GM23338 (cell line): ENCODE results near the gene LY6G6D. TPM values are rescaled to one million over a fixed set of nuclear protein-coding genes. Genes with fewer than 3 reads are reported as not detected.

Experiments used
- ATAC-seq: fragments of 200-7000 bp; cut with Tn5 transposase; 3 replicates; pipeline ENCODE4 v1.9.1; 2020
- DNase-seq: peaks from one replicate; pipeline ENCODE4 v3.0.0-alpha.2; 2015; ENCODE audit warnings: low spot score
- H2AFZ ChIP-seq: fragments of 200-600 bp; sonication (generic); 2 replicates; pipeline ENCODE4 v1.8.0; 2016; ENCODE audit warnings: antibody characterized with exemption, mild to moderate bottlenecking, moderate library complexity
- H3F3A ChIP-seq: fragments of 200-600 bp; sonication (generic); replicated peaks from 2 replicates; pipeline ENCODE4 v1.8.0; 2017; ENCODE audit warnings: antibody characterized with exemption, mixed run types, low read depth
- H3K27ac ChIP-seq: fragments of 200-600 bp; sonication (generic); 2 replicates; pipeline ENCODE4 v1.6.1; 2016; ENCODE audit warnings: low read depth
- H3K27me3 ChIP-seq: fragments of 200-600 bp; sonication (generic); 2 replicates; pipeline ENCODE4 v1.8.0; 2016; ENCODE audit warnings: mild to moderate bottlenecking, mixed run types, moderate library complexity; ENCODE audit not compliant: insufficient read depth
- H3K36me3 ChIP-seq: fragments of 200-600 bp; sonication (generic); 2 replicates; pipeline ENCODE4 v1.8.0; 2016; ENCODE audit warnings: mild to moderate bottlenecking; ENCODE audit not compliant: insufficient read depth
- H3K4me1 ChIP-seq: fragments of 200-600 bp; sonication (generic); 2 replicates; pipeline ENCODE4 v1.8.0; 2016; ENCODE audit warnings: mild to moderate bottlenecking, moderate library complexity; ENCODE audit not compliant: insufficient read depth
- H3K4me2 ChIP-seq: fragments of 200-600 bp; sonication (generic); 2 replicates; pipeline ENCODE4 v1.7.1; 2017; ENCODE audit warnings: mixed run types
- H3K4me3 ChIP-seq: fragments of 200-600 bp; sonication (generic); 2 replicates; pipeline ENCODE4 v1.6.1; 2016; ENCODE audit warnings: mixed run types
- H3K79me2 ChIP-seq: fragments of 200-600 bp; sonication (generic); replicated peaks from 2 replicates; pipeline ENCODE4 v1.8.0; 2017; ENCODE audit warnings: mild to moderate bottlenecking; ENCODE audit not compliant: insufficient read depth
- H3K9me2 ChIP-seq: fragments of 200-600 bp; sonication (generic); 2 replicates; pipeline ENCODE4 v1.8.0; 2017; ENCODE audit not compliant: insufficient read depth
- H4K20me1 ChIP-seq: fragments of 200-600 bp; sonication (generic); replicated peaks from 2 replicates; pipeline ENCODE4 v1.8.0; 2017; ENCODE audit warnings: mild to moderate bottlenecking; ENCODE audit not compliant: insufficient read depth
- H3K27ac Mint-ChIP-seq: 2 replicates; pipeline ENCODE4 v1.8.0; 2020; ENCODE audit warnings: inconsistent platforms, mild to moderate bottlenecking, moderate library complexity, mixed read lengths
- H3K27me3 Mint-ChIP-seq: 3 replicates; pipeline ENCODE4 v1.8.0; 2022; ENCODE audit warnings: low read depth, mild to moderate bottlenecking, moderate library complexity, mixed read lengths, inconsistent platforms; ENCODE audit not compliant: insufficient read depth, poor library complexity
- H3K36me3 Mint-ChIP-seq: 3 replicates; pipeline ENCODE4 v1.8.0; 2021; ENCODE audit warnings: low read depth, mild to moderate bottlenecking, inconsistent platforms, moderate library complexity, mixed read lengths
- H3K4me1 Mint-ChIP-seq: 3 replicates; pipeline ENCODE4 v1.8.0; 2020; ENCODE audit warnings: mild to moderate bottlenecking, inconsistent platforms, mixed read lengths
- H3K4me3 Mint-ChIP-seq: 3 replicates; pipeline ENCODE4 v1.8.0; 2021; ENCODE audit warnings: moderate library complexity, mild to moderate bottlenecking, inconsistent platforms, mixed read lengths
- H3K9me3 Mint-ChIP-seq: 3 replicates; pipeline ENCODE4 v1.8.0; 2020; ENCODE audit warnings: moderate library complexity, mild to moderate bottlenecking, inconsistent platforms, mixed read lengths
- CREB1 ChIP-seq: fragments of 250-450 bp; sonication (Bioruptor Pico); IDR thresholded peaks from 2 replicates; pipeline ENCODE4 v1.5.0; 2020; ENCODE audit warnings: low read depth, mild to moderate bottlenecking, moderate library complexity
- CTCF ChIP-seq, 2 experiments: fragments of 200-600 bp in 1 of 2; sonication (generic) in 1 of 2; conservative IDR thresholded peaks; 2 replicates each; pipeline versions ENCODE4 v1.5.1 to v1.6.1; 2016 to 2017; ENCODE audit warnings: antibody characterized with exemption in 2 of 2, low read depth in 2 of 2, mild to moderate bottlenecking in 2 of 2, moderate library complexity in 1 of 2
- ETS1 ChIP-seq: IDR thresholded peaks from 2 replicates; pipeline ENCODE4 v1.6.1; 2016; ENCODE audit warnings: antibody characterized with exemption
- EZH2 ChIP-seq: fragments of 200-600 bp; sonication (generic); IDR thresholded peaks from one replicate; pipeline ENCODE4 v1.8.0; 2017; ENCODE audit warnings: antibody characterized with exemption, mild to moderate bottlenecking, low read depth; ENCODE audit not compliant: unreplicated experiment
- EZH2phosphoT487 ChIP-seq: fragments of 200-600 bp; sonication (generic); IDR thresholded peaks from one replicate; pipeline ENCODE4 v1.8.1; 2018; ENCODE audit warnings: antibody characterized with exemption; ENCODE audit not compliant: unreplicated experiment
- JUNB ChIP-seq: IDR thresholded peaks from one replicate; pipeline ENCODE4 v1.6.1; 2016; ENCODE audit warnings: antibody characterized with exemption; ENCODE audit not compliant: unreplicated experiment
- NANOG ChIP-seq: IDR thresholded peaks from 2 replicates; pipeline ENCODE4 v1.6.1; 2016; ENCODE audit warnings: antibody characterized with exemption, borderline replicate concordance
- POLR2AphosphoS5 ChIP-seq: IDR thresholded peaks from 2 replicates; pipeline ENCODE4 v1.6.1; 2016; ENCODE audit warnings: antibody characterized with exemption, low read depth
- STAT1 ChIP-seq: IDR thresholded peaks from one replicate; pipeline ENCODE4 v1.6.1; 2016; ENCODE audit warnings: antibody characterized with exemption; ENCODE audit not compliant: unreplicated experiment
- ZNF114 ChIP-seq: fragments of 250-450 bp; sonication (Bioruptor Pico); IDR thresholded peaks from 2 replicates; pipeline ENCODE4 v1.5.0; 2020; ENCODE audit warnings: mild to moderate bottlenecking, moderate library complexity
- ZNF331 ChIP-seq: fragments of 250-450 bp; sonication (Bioruptor Pico); IDR thresholded peaks from 2 replicates; pipeline ENCODE4 v1.5.0; 2020; ENCODE audit warnings: low read depth, mild to moderate bottlenecking, moderate library complexity
- polyA plus RNA-seq: library from polyadenylated mRNA; unstranded; fragments of >200 nt; fragmentation: Nextera tagmentation; extraction: Ambion mirVana; gene quantifications from 2 replicates; pipeline ENCODE4 v1.2.1, GENCODE V29; 2016
- total RNA-seq: library from RNA; depleted of rRNA; stranded (reverse); fragments of >200 nt; shearing (Covaris generic); gene quantifications from 2 replicates; pipeline ENCODE4 v1.2.3, GENCODE V29; 2014
- TF ChIP-seq, protein P1 (sequence below): IDR thresholded peaks from one replicate; pipeline ENCODE4 v1.6.1; 2018; ENCODE audit warnings: antibody characterized with exemption; ENCODE audit not compliant: unreplicated experiment
- TF ChIP-seq, protein P2 (sequence below): fragments of 250-450 bp; sonication (Bioruptor Pico); IDR thresholded peaks from 2 replicates; pipeline ENCODE4 v1.5.0; 2020; ENCODE audit warnings: mild to moderate bottlenecking, moderate library complexity

The LY6G6D gene
- total and polyA plus RNA-seq, 2 experiments from 2014 or later: not detected

DNA sequence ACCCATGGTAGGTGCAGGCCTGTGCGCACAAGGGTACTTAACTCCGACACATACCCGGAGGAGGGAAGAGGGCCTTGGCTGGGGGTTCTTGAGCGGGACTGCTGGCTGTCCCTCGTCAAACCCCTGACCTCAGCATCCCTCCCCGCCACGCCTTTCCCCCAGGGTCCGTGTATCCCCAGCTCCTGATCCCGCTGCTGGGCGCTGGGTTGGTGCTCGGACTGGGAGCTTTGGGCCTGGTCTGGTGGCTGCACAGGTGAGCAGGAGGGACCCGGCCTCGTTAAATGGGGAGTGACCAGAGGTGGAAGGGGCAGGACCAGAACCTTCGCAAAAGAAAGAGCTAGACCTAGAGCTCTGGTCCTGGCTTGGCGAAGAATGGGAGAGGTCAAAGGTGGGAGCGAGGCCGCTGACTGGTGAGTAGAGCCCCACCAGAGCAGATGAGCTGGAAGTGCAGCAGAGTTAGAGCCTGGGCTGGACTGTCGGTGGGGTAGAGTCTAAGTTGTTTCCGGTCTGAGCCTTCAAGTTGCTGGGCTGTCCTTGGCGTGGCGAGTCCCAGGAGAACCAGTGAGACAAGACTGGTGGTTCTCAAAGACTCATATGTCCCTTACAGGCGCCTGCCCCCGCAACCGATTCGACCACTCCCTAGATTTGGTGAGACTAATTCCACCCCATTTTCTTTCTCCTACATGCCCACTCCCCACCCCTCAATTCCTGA, 9.0 kb downstream of the LY6G6D start:
- no peak overlapping the region for H3K4me2 ChIP-seq
- peaks cover 8% of the 10 kb centered on the region; the same call in 1 of the 2 replicates for H3K27me3 ChIP-seq
- no peaks in the 10 kb centered on the region for H3F3A ChIP-seq
- ATAC-seq (no peak), DNase-seq (no peak)
- no peaks in the 10 kb centered on the region for H3K36me3 ChIP-seq
- Mint-ChIP-seq H3K9me3 (no peaks in the 10 kb centered on the region; the same call in 2 of the 3 replicates), H3K4me1 (peaks cover 9% of the 10 kb centered on the region; the same call in 1 of the 3 replicates), H3K27me3 (peaks cover 21% of the 10 kb centered on the region), H3K27ac (no peak overlapping the region), H3K4me3 (no peak overlapping the region), H3K36me3 (peaks cover 22% of the 10 kb centered on the region)
- no peak for TF ChIP-seq NANOG
- TF ChIP-seq ZNF114 (CRISPR knock-in tag): no peak
- no peak for TF ChIP-seq STAT1
- no peak for TF ChIP-seq JUNB
- no peak for TF ChIP-seq ETS1
- TF ChIP-seq, protein P1, sequence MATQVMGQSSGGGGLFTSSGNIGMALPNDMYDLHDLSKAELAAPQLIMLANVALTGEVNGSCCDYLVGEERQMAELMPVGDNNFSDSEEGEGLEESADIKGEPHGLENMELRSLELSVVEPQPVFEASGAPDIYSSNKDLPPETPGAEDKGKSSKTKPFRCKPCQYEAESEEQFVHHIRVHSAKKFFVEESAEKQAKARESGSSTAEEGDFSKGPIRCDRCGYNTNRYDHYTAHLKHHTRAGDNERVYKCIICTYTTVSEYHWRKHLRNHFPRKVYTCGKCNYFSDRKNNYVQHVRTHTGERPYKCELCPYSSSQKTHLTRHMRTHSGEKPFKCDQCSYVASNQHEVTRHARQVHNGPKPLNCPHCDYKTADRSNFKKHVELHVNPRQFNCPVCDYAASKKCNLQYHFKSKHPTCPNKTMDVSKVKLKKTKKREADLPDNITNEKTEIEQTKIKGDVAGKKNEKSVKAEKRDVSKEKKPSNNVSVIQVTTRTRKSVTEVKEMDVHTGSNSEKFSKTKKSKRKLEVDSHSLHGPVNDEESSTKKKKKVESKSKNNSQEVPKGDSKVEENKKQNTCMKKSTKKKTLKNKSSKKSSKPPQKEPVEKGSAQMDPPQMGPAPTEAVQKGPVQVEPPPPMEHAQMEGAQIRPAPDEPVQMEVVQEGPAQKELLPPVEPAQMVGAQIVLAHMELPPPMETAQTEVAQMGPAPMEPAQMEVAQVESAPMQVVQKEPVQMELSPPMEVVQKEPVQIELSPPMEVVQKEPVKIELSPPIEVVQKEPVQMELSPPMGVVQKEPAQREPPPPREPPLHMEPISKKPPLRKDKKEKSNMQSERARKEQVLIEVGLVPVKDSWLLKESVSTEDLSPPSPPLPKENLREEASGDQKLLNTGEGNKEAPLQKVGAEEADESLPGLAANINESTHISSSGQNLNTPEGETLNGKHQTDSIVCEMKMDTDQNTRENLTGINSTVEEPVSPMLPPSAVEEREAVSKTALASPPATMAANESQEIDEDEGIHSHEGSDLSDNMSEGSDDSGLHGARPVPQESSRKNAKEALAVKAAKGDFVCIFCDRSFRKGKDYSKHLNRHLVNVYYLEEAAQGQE: no peak
- TF ChIP-seq CTCF (conservative IDR thresholded peaks at IDR 0.05; ENCODE audit: low read depth in 2 of 2): no peak
- no peak for TF ChIP-seq ZNF331 (CRISPR knock-in tag)
- TF ChIP-seq EZH2phosphoT487: no peak
- no peak for TF ChIP-seq CREB1
- no peak for TF ChIP-seq POLR2AphosphoS5
- TF ChIP-seq, protein P2, sequence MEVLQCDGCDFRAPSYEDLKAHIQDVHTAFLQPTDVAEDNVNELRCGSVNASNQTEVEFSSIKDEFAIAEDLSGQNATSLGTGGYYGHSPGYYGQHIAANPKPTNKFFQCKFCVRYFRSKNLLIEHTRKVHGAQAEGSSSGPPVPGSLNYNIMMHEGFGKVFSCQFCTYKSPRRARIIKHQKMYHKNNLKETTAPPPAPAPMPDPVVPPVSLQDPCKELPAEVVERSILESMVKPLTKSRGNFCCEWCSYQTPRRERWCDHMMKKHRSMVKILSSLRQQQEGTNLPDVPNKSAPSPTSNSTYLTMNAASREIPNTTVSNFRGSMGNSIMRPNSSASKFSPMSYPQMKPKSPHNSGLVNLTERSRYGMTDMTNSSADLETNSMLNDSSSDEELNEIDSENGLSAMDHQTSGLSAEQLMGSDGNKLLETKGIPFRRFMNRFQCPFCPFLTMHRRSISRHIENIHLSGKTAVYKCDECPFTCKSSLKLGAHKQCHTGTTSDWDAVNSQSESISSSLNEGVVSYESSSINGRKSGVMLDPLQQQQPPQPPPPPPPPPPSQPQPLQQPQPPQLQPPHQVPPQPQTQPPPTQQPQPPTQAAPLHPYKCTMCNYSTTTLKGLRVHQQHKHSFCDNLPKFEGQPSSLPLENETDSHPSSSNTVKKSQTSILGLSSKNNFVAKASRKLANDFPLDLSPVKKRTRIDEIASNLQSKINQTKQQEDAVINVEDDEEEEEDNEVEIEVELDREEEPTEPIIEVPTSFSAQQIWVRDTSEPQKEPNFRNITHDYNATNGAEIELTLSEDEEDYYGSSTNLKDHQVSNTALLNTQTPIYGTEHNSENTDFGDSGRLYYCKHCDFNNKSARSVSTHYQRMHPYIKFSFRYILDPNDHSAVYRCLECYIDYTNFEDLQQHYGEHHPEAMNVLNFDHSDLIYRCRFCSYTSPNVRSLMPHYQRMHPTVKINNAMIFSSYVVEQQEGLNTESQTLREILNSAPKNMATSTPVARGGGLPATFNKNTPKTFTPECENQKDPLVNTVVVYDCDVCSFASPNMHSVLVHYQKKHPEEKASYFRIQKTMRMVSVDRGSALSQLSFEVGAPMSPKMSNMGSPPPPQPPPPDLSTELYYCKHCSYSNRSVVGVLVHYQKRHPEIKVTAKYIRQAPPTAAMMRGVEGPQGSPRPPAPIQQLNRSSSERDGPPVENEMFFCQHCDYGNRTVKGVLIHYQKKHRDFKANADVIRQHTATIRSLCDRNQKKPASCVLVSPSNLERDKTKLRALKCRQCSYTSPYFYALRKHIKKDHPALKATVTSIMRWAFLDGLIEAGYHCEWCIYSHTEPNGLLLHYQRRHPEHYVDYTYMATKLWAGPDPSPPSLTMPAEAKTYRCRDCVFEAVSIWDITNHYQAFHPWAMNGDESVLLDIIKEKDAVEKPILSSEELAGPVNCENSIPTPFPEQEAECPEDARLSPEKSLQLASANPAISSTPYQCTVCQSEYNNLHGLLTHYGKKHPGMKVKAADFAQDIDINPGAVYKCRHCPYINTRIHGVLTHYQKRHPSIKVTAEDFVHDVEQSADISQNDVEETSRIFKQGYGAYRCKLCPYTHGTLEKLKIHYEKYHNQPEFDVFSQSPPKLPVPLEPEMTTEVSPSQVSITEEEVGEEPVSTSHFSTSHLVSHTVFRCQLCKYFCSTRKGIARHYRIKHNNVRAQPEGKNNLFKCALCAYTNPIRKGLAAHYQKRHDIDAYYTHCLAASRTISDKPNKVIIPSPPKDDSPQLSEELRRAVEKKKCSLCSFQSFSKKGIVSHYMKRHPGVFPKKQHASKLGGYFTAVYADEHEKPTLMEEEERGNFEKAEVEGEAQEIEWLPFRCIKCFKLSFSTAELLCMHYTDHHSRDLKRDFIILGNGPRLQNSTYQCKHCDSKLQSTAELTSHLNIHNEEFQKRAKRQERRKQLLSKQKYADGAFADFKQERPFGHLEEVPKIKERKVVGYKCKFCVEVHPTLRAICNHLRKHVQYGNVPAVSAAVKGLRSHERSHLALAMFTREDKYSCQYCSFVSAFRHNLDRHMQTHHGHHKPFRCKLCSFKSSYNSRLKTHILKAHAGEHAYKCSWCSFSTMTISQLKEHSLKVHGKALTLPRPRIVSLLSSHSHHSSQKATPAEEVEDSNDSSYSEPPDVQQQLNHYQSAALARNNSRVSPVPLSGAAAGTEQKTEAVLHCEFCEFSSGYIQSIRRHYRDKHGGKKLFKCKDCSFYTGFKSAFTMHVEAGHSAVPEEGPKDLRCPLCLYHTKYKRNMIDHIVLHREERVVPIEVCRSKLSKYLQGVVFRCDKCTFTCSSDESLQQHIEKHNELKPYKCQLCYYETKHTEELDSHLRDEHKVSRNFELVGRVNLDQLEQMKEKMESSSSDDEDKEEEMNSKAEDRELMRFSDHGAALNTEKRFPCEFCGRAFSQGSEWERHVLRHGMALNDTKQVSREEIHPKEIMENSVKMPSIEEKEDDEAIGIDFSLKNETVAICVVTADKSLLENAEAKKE (CRISPR knock-in tag): no peak
- TF ChIP-seq EZH2: no peak
- H3K4me3 ChIP-seq: no peak overlapping the region
- H3K79me2 ChIP-seq: no peaks in the 10 kb centered on the region
- peaks cover 4% of the 10 kb centered on the region; the same call in 1 of the 2 replicates for H3K4me1 ChIP-seq
- H3K9me2 ChIP-seq: no peaks in the 10 kb centered on the region
- H3K27ac ChIP-seq: no peak overlapping the region
- no peak overlapping the region for H2AFZ ChIP-seq
- H4K20me1 ChIP-seq: no peaks in the 10 kb centered on the region
